IMR-90 (cell line): Measurements from ENCODE around the gene B3GAT2. TPM values are rescaled to one million over a fixed set of nuclear protein-coding genes. Genes with fewer than 3 reads are reported as not detected.

ENCODE experiments used
- ATAC-seq: fragments of 200-7000 bp; cut with Tn5 transposase; 2 replicates; pipeline ENCODE4 v1.9.1; 2020; ENCODE audit warnings: low read depth, mild to moderate bottlenecking, moderate library complexity
- BruUV-seq: library from RNA; stranded (reverse); fragments of 400-500 nt; replicated peaks from 2 replicates; lab custom pipeline; 2021; lab: Mats Ljungman, UMichigan
- CTCF ChIA-PET: fragments of 300-600 bp; formaldehyde crosslinking; extraction: SDS; loops from one replicate; lab custom pipeline; 2021; ENCODE audit warnings: antibody characterized with exemption; lab: Yijun Ruan, JAX
- POLR2A ChIA-PET: fragments of 300-600 bp; sonication (Branson Sonifier 250); formaldehyde crosslinking; loops from one replicate; lab custom pipeline; 2022; ENCODE audit warnings: antibody characterized with exemption; ENCODE audit not compliant: unreplicated experiment; lab: Charles Lee
- DNase-seq: peaks from one replicate; pipeline ENCODE4 v3.0.0; 2013
- H2AFZ ChIP-seq: replicated peaks from 2 replicates; pipeline ENCODE3; 2013; ENCODE audit warnings: low read length, mild to moderate bottlenecking; ENCODE audit not compliant: poor library complexity
- H2AK5ac ChIP-seq: 2 replicates; pipeline ENCODE4 v1.6.1; 2013; ENCODE audit warnings: low read depth, low read length, inconsistent platforms
- H2AK9ac ChIP-seq: replicated peaks from 2 replicates; pipeline ENCODE3; 2013; ENCODE audit warnings: mild to moderate bottlenecking, low read depth, low read length, moderate library complexity; ENCODE audit not compliant: poor library complexity
- H2BK120ac ChIP-seq: 2 replicates; pipeline ENCODE4 v1.6.1; 2013; ENCODE audit warnings: low read depth, low read length, inconsistent platforms
- H2BK15ac ChIP-seq: 3 replicates; pipeline ENCODE4 v1.6.1; 2013; ENCODE audit warnings: low read depth, low read length, inconsistent platforms
- H2BK20ac ChIP-seq: 2 replicates; pipeline ENCODE4 v1.6.1; 2013; ENCODE audit warnings: low read depth, mild to moderate bottlenecking, inconsistent platforms, low read length, moderate library complexity
- H2BK5ac ChIP-seq: 2 replicates; pipeline ENCODE4 v1.6.1; 2013; ENCODE audit warnings: mild to moderate bottlenecking, low read depth, low read length, inconsistent platforms; ENCODE audit not compliant: poor library complexity, severe bottlenecking
- H3K14ac ChIP-seq: replicated peaks from 2 replicates; pipeline ENCODE4 v1.6.1; 2013; ENCODE audit warnings: low read depth, low read length, inconsistent platforms
- H3K18ac ChIP-seq: 2 replicates; pipeline ENCODE4 v1.6.1; 2013; ENCODE audit warnings: low read depth, low read length, control low read depth
- H3K23ac ChIP-seq: 2 replicates; pipeline ENCODE4 v1.6.1; 2013; ENCODE audit warnings: low read depth, low read length, inconsistent platforms
- H3K27ac ChIP-seq: 2 replicates; pipeline ENCODE4 v1.5.1; 2013; ENCODE audit warnings: mild to moderate bottlenecking, control low read depth, low read length; ENCODE audit not compliant: insufficient read depth
- H3K27me3 ChIP-seq: 2 replicates; pipeline ENCODE4 v1.6.1; 2013; ENCODE audit warnings: low read length; ENCODE audit not compliant: control insufficient read depth, insufficient read depth
- H3K36me3 ChIP-seq: 2 replicates; pipeline ENCODE4 v1.6.1; 2013; ENCODE audit warnings: low read length, mixed read lengths; ENCODE audit not compliant: control insufficient read depth, insufficient read depth
- H3K4ac ChIP-seq: 2 replicates; pipeline ENCODE4 v1.6.1; 2013; ENCODE audit warnings: low read depth, low read length, inconsistent platforms
- H3K4me1 ChIP-seq: 2 replicates; pipeline ENCODE4 v1.6.1; 2013; ENCODE audit warnings: low read length, mixed read lengths; ENCODE audit not compliant: control insufficient read depth, insufficient read depth
- H3K4me2 ChIP-seq: 2 replicates; pipeline ENCODE4 v1.6.1; 2013; ENCODE audit warnings: low read depth, mild to moderate bottlenecking, control low read depth, low read length, moderate library complexity
- H3K4me3 ChIP-seq: 2 replicates; pipeline ENCODE4 v1.5.1; 2013; ENCODE audit warnings: low read depth, mild to moderate bottlenecking, control low read depth, low read length, moderate library complexity; ENCODE audit not compliant: insufficient read depth
- H3K56ac ChIP-seq: 2 replicates; pipeline ENCODE4 v1.6.1; 2013; ENCODE audit warnings: low read length, inconsistent platforms; ENCODE audit not compliant: insufficient read depth; ENCODE audit errors: extremely low read depth
- H3K79me1 ChIP-seq, 2 experiments: 2 replicates each; pipeline ENCODE4 v1.6.1; 2013; ENCODE audit warnings: low read length in 2 of 2, inconsistent platforms in 1 of 2, low read depth in 1 of 2
- H3K9ac ChIP-seq: 2 replicates; pipeline ENCODE4 v1.6.1; 2013; ENCODE audit warnings: low read depth, low read length, control low read depth
- H3K9me1 ChIP-seq: 2 replicates; pipeline ENCODE4 v1.6.1; 2013; ENCODE audit warnings: low read length, inconsistent platforms; ENCODE audit not compliant: insufficient read depth
- H3K9me3 ChIP-seq: 2 replicates; pipeline ENCODE4 v1.6.1; 2013; ENCODE audit warnings: low read length; ENCODE audit not compliant: control insufficient read depth, insufficient read depth
- H4K20me1 ChIP-seq: 2 replicates; pipeline ENCODE4 v1.6.1; 2013; ENCODE audit warnings: low read length, inconsistent platforms; ENCODE audit not compliant: insufficient read depth
- H4K5ac ChIP-seq: 2 replicates; pipeline ENCODE4 v1.6.1; 2013; ENCODE audit warnings: mild to moderate bottlenecking, low read depth, low read length, control low read depth
- H4K8ac ChIP-seq, 2 experiments: 2 replicates each; pipeline ENCODE4 v1.6.1; 2013; ENCODE audit warnings: low read depth in 2 of 2, low read length in 2 of 2, control low read depth in 1 of 2, inconsistent platforms in 1 of 2
- H4K91ac ChIP-seq: 2 replicates; pipeline ENCODE4 v1.6.1; 2013; ENCODE audit warnings: low read depth, low read length, inconsistent platforms; ENCODE audit not compliant: insufficient read depth
- CTCF ChIP-seq: conservative IDR thresholded peaks from 2 replicates; pipeline ENCODE4 v1.5.1; 2012; ENCODE audit warnings: mild to moderate bottlenecking, low read depth, low read length, improper control_type of control experiment
- MAFK ChIP-seq: IDR thresholded peaks from 2 replicates; pipeline ENCODE4 v1.6.1; 2012; ENCODE audit warnings: low read depth, low read length, improper control_type of control experiment
- NFE2L2 ChIP-seq: fragments of 150-350 bp; IDR thresholded peaks from 2 replicates; pipeline ENCODE4 v1.6.1; 2016; ENCODE audit warnings: low read depth, mild to moderate bottlenecking, low read length
- WGBS, 2 experiments: methylation state at CpG; one replicate each; pipeline versions ENCODE4 v1.1.5 to v1.1.7; 2013; ENCODE audit warnings: missing lambda C conversion rate in 2 of 2; ENCODE audit not compliant: insufficient read length in 1 of 2; ENCODE audit errors: extremely low coverage in 2 of 2; 5-methylcytosine and 5-hydroxymethylcytosine counted together
- dilution Hi-C: fragments of 300-500 bp; cut with HindIII; formaldehyde crosslinking; loops from one replicate; pipeline ENCODE4 v1.14.3; 2018; ENCODE audit warnings: low sequenced_read_pairs; ENCODE audit not compliant: unreplicated experiment
- in situ Hi-C: fragments of 300-500 bp; cut with MboI; formaldehyde crosslinking; loops from 3 replicates; pipeline ENCODE4 v1.14.3; 2019; ENCODE audit warnings: low sequenced_read_pairs, inconsistent platforms, mixed read lengths
- intact Hi-C: fragments of 100-400 bp; cut with micrococcal nuclease; formaldehyde crosslinking; loops from 2 replicates; pipeline ENCODE4 v1.10.0; 2022
- polyA plus RNA-seq, 3 experiments: library from polyadenylated mRNA; depleted of rRNA; stranded (reverse); fragments of >200 nt; gene quantifications; 2 replicates each; pipeline ENCODE4 v1.2.3, GENCODE V29; 2012; ENCODE audit warnings: low replicate concordance in 1 of 3
- total RNA-seq: library from RNA; depleted of rRNA; stranded (reverse); fragments of >200 nt; gene quantifications from 2 replicates; pipeline ENCODE4 v1.2.3, GENCODE V29; 2012

The B3GAT2 gene
- total and polyA plus RNA-seq, 2 of the 4 experiments (the other 2 are of a cell fraction), result 0.02 TPM; not detected in 1

- Histone ChIP-seq H4K20me1 (no peaks in the 10 kb centered on the region), H2AFZ (no peak overlapping the region), H3K9me1 (no peaks in the 10 kb centered on the region), H2BK5ac (no peak overlapping the region), H4K5ac (no peak overlapping the region), H3K9me3 (no peaks in the 10 kb centered on the region), H3K4ac (no peak overlapping the region), H4K8ac (no peak overlapping the region), H2BK120ac (no peak overlapping the region), H2BK20ac (no peak overlapping the region), H3K79me1 (no peaks in the 10 kb centered on the region), H3K18ac (no peak overlapping the region), H3K4me1 (no peaks in the 10 kb centered on the region), H4K91ac (no peak overlapping the region), H3K4me3 (no peak overlapping the region), H3K36me3 (no peaks in the 10 kb centered on the region), H3K56ac (no peak overlapping the region), H3K4me2 (no peak overlapping the region), H3K27me3 (no peaks in the 10 kb centered on the region), H3K9ac (no peak overlapping the region), H3K14ac (no peak overlapping the region), H3K23ac (no peak overlapping the region), H2AK5ac (no peak overlapping the region), H3K27ac (no peak overlapping the region), H2BK15ac (no peak overlapping the region), H2AK9ac (no peak overlapping the region)
- intact Hi-C loops, result no loop called here
- BruUV-seq, result no TSS peak
- ATAC-seq (no peak), DNase-seq (no peak)
- no peak for TF ChIP-seq CTCF
- TF ChIP-seq MAFK, result peak; percentile 38; the same call in 1 of the 2 replicates
- peak; percentile 39; the same call in 1 of the 2 replicates for TF ChIP-seq NFE2L2
- no CpG with 5 or more reads among the region's 2 CpGs for WGBS, 2 experiments
- in situ Hi-C loops, result no loop called here
- POLR2A ChIA-PET, result no interaction called here
- CTCF ChIA-PET, result interaction anchor here (1.0 kb wide), 1 partner anchor 20 kb away, joined by 3 read pairs; no protein-coding TSS in a partner anchor
- dilution Hi-C loops, result no loop called here
Observed at GRCh38 chr6:70903665-70904452, 53.0 kb downstream of the B3GAT2 start.
